Activated naive CD8-positive, alpha-beta T cell treated with anti-CD3 and anti-CD28 coated beads for 36 hours (primary cell): ENCODE data around the gene GMDS. TPM values are rescaled to one million over a fixed set of nuclear protein-coding genes. Genes with fewer than 3 reads are reported as not detected.

ENCODE experiments used
- DNase-seq: peaks from one replicate; pipeline ENCODE4 v3.0.0; 2021
- H3K27ac Mint-ChIP-seq: one replicate; pipeline ENCODE4 v1.8.0; 2022; ENCODE audit warnings: mild to moderate bottlenecking, moderate library complexity, mixed read lengths
- H3K27me3 Mint-ChIP-seq: one replicate; pipeline ENCODE4 v1.8.0; 2022; ENCODE audit warnings: mild to moderate bottlenecking, mixed read lengths
- H3K36me3 Mint-ChIP-seq: one replicate; pipeline ENCODE4 v1.8.0; 2021; ENCODE audit warnings: mild to moderate bottlenecking, mixed read lengths
- H3K4me1 Mint-ChIP-seq: one replicate; pipeline ENCODE4 v1.8.0; 2021; ENCODE audit warnings: mixed read lengths
- H3K4me3 Mint-ChIP-seq: one replicate; pipeline ENCODE4 v1.8.0; 2022; ENCODE audit warnings: mild to moderate bottlenecking, moderate library complexity, mixed read lengths
- H3K9me3 Mint-ChIP-seq: one replicate; pipeline ENCODE4 v1.8.0; 2022; ENCODE audit warnings: mixed read lengths
- total RNA-seq, 2 experiments: library from RNA; stranded (reverse); gene quantifications; one replicate each; pipeline ENCODE4 v1.2.3, GENCODE V29; 2021

The GMDS gene
- total RNA-seq, 2 experiments from 2014 or later = 34.7 to 38.5 TPM

- Mint-ChIP-seq H3K4me1 (peaks cover 41% of the 10 kb centered on the region), H3K9me3 (no peaks in the 10 kb centered on the region), H3K36me3 (no peaks in the 10 kb centered on the region), H3K27me3 (peaks cover 71% of the 10 kb centered on the region), H3K4me3 (peak overlapping the region; percentile 70), H3K27ac (no peak overlapping the region)
- DNase-seq = no peak
Measured at GRCh38 chr6:1609041-1609647, 636.3 kb downstream of the GMDS start.

DNA sequence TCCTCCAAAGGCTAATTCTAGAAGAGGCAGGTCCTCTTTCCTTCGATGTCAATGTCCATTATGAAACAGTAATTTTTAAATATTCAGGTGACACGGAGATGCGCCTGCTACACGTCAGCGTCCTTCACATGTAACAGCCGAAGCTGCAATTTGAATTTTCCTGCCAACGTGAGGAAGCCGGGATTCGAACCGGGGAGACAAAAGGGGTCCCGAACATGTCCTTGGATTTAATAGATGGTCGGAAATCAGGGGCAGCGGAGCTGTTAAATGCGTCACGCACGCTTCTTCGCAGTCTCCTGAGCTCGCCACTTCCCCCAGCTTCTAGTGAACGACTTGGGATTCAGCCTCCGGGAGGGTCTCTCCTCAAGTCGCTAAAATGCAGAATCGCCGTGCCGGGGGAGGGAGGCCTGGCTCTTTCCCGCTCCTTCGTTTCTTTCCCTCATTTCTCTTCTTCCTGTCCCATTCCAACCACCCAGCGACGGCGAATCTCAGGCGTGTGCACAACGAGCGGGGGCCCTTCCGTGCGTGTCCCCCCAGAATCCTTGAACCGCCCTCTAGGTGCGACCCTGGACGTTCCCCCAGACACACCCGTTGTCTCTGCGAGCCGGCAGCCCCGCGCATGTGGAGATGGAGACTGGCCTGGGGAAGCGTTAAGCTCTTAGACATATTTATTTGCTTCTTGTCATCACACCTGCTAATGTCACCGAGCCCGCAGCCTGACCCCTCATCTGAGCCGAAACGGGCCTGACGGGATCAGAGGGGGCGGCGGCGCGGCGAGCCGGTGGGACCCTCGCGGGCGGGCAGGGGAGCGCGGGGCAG is 637.0 kb downstream of the GMDS start:
- H3K4me1 Mint-ChIP-seq = peaks cover 40% of the 10 kb centered on the region
- H3K27ac Mint-ChIP-seq = no peak overlapping the region
- peak overlapping the region; percentile 54 for H3K4me3 Mint-ChIP-seq
- no peak for DNase-seq
- H3K36me3 Mint-ChIP-seq = no peaks in the 10 kb centered on the region
- H3K9me3 Mint-ChIP-seq = no peaks in the 10 kb centered on the region
- H3K27me3 Mint-ChIP-seq = peaks cover 72% of the 10 kb centered on the region

- Mint-ChIP-seq H3K4me1 (peaks cover 40% of the 10 kb centered on the region), H3K27ac (no peak overlapping the region), H3K27me3 (peaks cover 72% of the 10 kb centered on the region), H3K36me3 (no peaks in the 10 kb centered on the region), H3K9me3 (no peaks in the 10 kb centered on the region), H3K4me3 (peak overlapping the region; percentile 54)
- DNase-seq = no peak
Measured at GRCh38 chr6:1607516-1608221, 637.7 kb downstream of the GMDS start.

DNA sequence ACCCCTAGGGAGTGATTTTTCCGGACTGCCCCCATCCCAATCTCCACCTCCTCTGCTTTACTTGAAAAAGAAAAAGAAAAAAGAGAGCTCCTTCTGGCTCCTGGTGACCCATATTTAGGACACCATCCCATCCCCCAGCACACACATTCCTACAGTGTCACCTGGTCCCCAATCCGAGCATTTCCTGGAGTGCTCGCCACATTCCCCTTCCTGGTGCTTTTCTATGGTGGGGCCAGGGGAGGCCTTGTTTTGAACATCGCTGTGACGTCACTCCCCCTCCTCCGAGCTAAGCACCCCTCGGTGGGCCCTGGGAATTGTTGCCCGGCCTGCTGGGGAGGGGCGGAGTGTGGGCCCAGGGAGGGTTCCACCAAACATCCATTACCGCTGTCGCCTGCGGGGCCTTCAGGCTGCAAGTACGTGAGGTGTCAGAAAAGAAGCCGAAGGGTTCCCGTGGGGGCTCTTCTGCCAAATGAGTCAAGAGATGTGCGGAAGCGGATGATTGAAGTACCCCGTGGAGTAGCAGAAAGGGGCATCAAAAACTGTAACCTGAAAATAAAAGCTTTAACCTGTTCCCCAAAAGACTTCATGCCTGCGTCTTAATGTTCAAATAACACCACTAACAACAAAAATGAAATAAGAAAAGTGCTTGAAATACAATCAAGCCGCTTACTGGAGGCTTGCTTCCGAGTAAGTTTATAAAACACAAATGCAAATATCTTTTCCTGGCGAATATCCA is 638.5 kb downstream of the GMDS start:
- Mint-ChIP-seq H3K27ac (no peak overlapping the region), H3K4me3 (peak overlapping the region; percentile 54), H3K36me3 (no peaks in the 10 kb centered on the region), H3K4me1 (peaks cover 35% of the 10 kb centered on the region), H3K9me3 (no peaks in the 10 kb centered on the region), H3K27me3 (peaks cover 72% of the 10 kb centered on the region)
- no peak for DNase-seq

GRCh38 chr6:1605893-1606779 is 639.3 kb downstream of the GMDS start:
- Mint-ChIP-seq H3K36me3 (no peaks in the 10 kb centered on the region), H3K27ac (no peak overlapping the region), H3K27me3 (peaks cover 75% of the 10 kb centered on the region), H3K9me3 (no peaks in the 10 kb centered on the region), H3K4me3 (no peak overlapping the region), H3K4me1 (peaks cover 35% of the 10 kb centered on the region)
- no peak for DNase-seq

DNA sequence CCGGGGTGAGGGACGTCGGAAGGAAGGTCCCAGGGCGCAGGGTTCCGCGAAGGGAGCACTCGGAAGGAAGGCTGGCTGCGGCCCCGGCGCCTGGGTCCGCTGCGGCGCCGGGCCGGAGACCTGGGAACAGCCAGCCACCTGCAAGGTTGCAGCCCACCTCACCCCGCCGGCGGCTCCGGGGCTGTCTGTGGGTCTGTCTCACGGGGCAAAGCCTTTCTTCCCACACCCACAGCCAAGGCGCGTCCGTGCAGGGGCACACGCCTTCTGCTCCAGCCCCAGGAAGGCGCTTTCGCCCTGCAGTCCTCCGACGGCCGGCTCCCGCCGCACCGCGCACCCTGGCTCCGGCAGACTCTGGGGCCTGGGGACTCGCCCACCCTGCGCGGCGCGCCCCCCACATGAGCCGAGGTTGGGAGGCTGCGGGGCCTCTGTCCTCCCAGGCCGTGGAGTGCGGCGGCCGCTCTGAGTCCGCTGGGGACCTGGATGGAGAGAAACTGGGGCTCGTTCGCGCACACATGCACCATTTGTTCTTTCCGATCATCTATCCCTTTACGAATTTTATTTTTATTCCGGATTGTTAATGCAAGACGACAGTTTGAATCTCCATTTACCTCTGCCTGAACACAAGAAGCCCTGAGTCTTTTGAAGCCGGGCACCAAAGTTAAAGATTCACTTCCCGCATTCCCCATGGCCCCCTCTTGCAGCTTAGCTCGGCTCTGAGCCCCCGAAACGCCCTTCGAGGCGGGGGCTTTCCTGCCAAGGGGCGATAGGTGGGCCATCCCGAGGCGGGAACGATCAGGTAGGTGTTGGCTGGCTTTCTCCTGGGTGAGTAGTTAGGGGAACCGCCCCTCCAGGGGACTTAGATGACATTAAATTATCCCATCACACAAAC is 640.2 kb downstream of the GMDS start:
- peaks cover 79% of the 10 kb centered on the region for H3K27me3 Mint-ChIP-seq
- H3K36me3 Mint-ChIP-seq = no peaks in the 10 kb centered on the region
- no peak for DNase-seq
- no peak overlapping the region for H3K27ac Mint-ChIP-seq
- no peaks in the 10 kb centered on the region for H3K9me3 Mint-ChIP-seq
- H3K4me3 Mint-ChIP-seq = no peak overlapping the region
- peaks cover 33% of the 10 kb centered on the region for H3K4me1 Mint-ChIP-seq

DNA sequence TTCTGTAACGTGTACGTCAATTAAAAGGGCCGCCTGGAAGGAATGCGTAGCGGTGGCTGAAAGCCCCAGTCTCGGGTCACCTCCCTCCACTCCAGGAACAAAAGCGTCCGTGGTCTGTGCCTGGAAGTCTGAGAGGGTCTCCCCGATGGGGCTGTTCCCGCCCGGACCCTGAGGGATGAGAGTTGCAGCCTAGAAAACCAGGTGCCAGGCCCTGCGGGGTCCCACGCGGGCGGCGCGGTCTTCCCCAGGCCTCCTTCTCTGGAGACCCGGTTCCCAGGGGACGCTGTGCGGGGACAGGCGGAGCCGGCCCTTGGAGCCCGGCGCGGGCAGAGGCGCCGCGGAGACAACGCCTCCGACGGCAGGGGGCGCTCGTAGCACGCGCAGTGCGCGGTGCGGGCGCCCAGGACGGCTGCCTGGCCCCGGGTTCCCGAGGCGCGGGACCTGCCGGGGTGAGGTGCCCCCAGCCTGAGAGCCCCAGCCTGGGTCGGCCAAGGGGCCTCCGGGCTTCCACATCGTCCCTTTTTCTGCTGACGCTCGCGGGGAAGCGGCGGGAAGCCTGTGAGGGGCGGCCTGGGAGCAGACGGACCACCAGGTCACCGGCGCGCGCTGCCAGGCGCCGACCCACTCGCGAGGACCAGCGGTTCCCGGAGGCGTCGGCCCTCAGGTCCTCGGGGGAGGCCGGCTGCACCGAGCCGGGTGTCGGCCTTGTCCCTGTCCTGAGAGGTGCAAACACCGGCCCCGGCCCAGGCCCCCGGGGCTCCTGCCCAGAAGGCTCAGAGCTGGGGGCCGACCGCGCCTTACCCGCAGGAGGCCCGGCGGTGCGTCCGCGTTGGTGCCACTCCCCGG is 641.0 kb downstream of the GMDS start:
- Mint-ChIP-seq H3K27ac (no peak overlapping the region), H3K27me3 (peaks cover 88% of the 10 kb centered on the region), H3K9me3 (no peaks in the 10 kb centered on the region), H3K36me3 (no peaks in the 10 kb centered on the region), H3K4me1 (peaks cover 33% of the 10 kb centered on the region), H3K4me3 (no peak overlapping the region)
- DNase-seq = peak; percentile 78

DNA sequence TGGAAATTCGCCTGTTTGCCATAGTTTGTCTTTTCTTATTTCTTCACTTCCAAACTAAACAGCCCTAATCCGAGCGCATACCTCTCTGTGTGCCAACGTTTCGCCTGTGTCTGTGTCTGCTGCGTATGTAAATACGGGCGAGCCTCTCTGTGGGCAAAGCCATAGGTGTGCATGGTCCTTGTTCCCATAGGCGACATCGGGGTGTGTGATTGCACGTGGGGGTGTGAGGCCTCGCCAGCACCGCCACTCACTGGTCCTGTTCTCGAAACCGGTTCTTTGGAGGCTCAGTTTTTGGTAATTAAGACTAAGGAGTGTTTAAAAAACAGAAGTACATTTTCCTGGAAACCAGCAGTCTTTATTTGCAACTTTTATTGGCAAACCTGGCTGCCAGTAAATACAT is 641.7 kb downstream of the GMDS start:
- no peak overlapping the region for H3K4me3 Mint-ChIP-seq
- no peak for DNase-seq
- H3K9me3 Mint-ChIP-seq = no peaks in the 10 kb centered on the region
- H3K36me3 Mint-ChIP-seq = no peaks in the 10 kb centered on the region
- peaks cover 33% of the 10 kb centered on the region for H3K4me1 Mint-ChIP-seq
- H3K27ac Mint-ChIP-seq = no peak overlapping the region
- H3K27me3 Mint-ChIP-seq = peaks cover 86% of the 10 kb centered on the region

GRCh38 chr6:1602049-1602713 is 643.2 kb downstream of the GMDS start:
- DNase-seq = no peak
- Mint-ChIP-seq H3K36me3 (no peaks in the 10 kb centered on the region), H3K4me1 (peaks cover 20% of the 10 kb centered on the region), H3K9me3 (no peaks in the 10 kb centered on the region), H3K4me3 (no peak overlapping the region), H3K27me3 (peaks cover 86% of the 10 kb centered on the region), H3K27ac (no peak overlapping the region)

DNA sequence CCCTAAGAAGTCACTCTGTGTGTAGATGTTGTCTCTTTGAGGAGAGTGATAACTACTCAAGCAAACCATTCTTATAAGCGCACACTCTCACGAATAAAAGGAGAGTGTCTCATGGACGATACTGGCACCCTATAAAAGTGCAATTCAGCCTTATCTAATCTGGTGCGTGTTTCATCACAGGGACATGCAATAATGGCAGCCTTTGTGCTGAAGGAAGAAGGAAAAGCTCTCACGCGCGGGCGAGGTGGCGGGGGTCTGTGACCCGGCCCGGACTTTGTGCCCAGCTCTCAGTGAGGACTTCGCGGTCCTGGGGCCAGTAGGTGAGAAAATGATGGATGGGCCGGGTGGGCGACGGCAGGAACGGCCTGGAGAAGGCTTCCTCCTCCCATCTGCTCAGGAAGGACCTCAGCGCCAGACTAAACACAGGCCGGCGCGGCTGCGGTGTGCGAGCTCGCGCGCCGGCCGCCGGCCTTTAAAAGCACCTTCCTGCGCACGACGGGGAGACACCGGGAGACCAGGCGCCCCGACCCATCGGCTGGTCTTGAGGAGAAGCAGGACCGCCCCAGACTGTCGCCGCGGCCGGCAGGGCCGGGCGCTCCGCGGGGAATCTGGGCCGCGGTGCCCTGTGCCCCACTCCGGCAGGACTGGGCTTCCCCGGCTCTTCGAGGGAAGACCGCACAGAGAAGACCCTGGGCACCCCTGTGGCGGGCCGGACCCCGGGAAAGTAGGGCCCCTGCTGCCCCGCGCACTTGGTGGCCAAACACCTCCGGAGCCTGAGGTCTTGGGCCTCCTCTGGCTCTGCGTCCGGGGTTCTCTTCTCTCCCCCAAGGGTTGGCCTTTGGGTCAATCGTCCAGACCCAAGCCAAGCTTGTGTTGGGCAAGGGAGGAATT is 644.0 kb downstream of the GMDS start:
- Mint-ChIP-seq H3K4me1 (peaks cover 13% of the 10 kb centered on the region), H3K27ac (no peak overlapping the region), H3K27me3 (peaks cover 86% of the 10 kb centered on the region), H3K36me3 (no peaks in the 10 kb centered on the region), H3K9me3 (no peaks in the 10 kb centered on the region), H3K4me3 (no peak overlapping the region)
- no peak for DNase-seq

GRCh38 chr6:1600764-1601157 is 644.6 kb downstream of the GMDS start:
- peaks cover 86% of the 10 kb centered on the region for H3K27me3 Mint-ChIP-seq
- no peak overlapping the region for H3K27ac Mint-ChIP-seq

More at GRCh38 chr6:1600764-1601157, 644.6 kb downstream of the GMDS start:
- Mint-ChIP-seq H3K4me3 (no peak overlapping the region), H3K9me3 (no peaks in the 10 kb centered on the region), H3K4me1 (peaks cover 7% of the 10 kb centered on the region), H3K36me3 (no peaks in the 10 kb centered on the region)
- no peak for DNase-seq
